ENCODE data around the gene KRT81.

Gene KRT81

GRCh38 chr12:52257074-52257551, 34.2 kb downstream of the KRT81 start:
- H3F3A ChIP-seq (ENCODE audit: control insufficient read depth, insufficient read depth), result no peaks in the 10 kb centered on the region
- no peaks in the 10 kb centered on the region for H3K36me3 ChIP-seq (ENCODE audit: control insufficient read depth, low read length)
- no peak overlapping the region for H3K27ac ChIP-seq (ENCODE audit: low read depth, low read length)
- H3K4me3 ChIP-seq (ENCODE audit: low read length), result no peak overlapping the region
- no peaks in the 10 kb centered on the region for H4K20me1 ChIP-seq (ENCODE audit: control insufficient read depth, insufficient read depth, low read depth, low read length)
- H3K27me3 ChIP-seq (ENCODE audit: control insufficient read depth, low read length), result peaks cover 10% of the 10 kb centered on the region
- TF ChIP-seq CTCF (IDR thresholded peaks at IDR 0.05; ENCODE audit: low read depth, low read length, poor library complexity, severe bottlenecking) (no peak), EZH2phosphoT487 (IDR thresholded peaks at IDR 0.05; ENCODE audit: borderline replicate concordance, low read length) (no peak)
- no peak overlapping the region for H3K4me2 ChIP-seq (ENCODE audit: low read length)
- H3K79me2 ChIP-seq (ENCODE audit: control insufficient read depth, low read length), result no peaks in the 10 kb centered on the region
- no peaks in the 10 kb centered on the region for H3K4me1 ChIP-seq (ENCODE audit: control insufficient read depth, low read length)
- H3K9me3 ChIP-seq (ENCODE audit: control insufficient read depth, insufficient read depth, low read length), result no peaks in the 10 kb centered on the region
- no peaks in the 10 kb centered on the region for H3K9me2 ChIP-seq (replicated peaks; ENCODE audit: control insufficient read depth, low read length)

DNA sequence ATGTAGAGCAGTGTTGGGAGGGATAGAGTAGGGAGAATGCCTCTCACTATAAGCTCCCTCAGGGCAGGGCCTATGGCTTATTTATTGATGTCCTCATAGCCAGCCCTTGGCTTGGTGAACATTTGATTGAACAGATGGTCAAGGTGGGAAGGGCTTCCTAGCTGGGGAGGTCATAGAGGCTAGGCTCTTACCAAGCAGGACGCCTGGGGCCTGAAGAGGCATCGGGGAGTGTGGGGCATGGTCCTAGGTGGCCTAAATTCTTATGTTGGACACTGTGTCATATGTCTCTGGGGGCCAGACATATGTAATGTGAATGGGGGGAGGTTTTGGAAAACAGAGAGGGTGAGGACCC, 34.8 kb downstream of the KRT81 start:
- no peak overlapping the region for H3K27ac ChIP-seq (ENCODE audit: low read depth, low read length)
- TF ChIP-seq CTCF (IDR thresholded peaks at IDR 0.05; ENCODE audit: low read depth, low read length, poor library complexity, severe bottlenecking) (no peak), EZH2phosphoT487 (IDR thresholded peaks at IDR 0.05; ENCODE audit: borderline replicate concordance, low read length) (no peak)
- H3K4me1 ChIP-seq (ENCODE audit: control insufficient read depth, low read length), result no peaks in the 10 kb centered on the region
- H3K9me2 ChIP-seq (replicated peaks; ENCODE audit: control insufficient read depth, low read length), result no peaks in the 10 kb centered on the region
- no peaks in the 10 kb centered on the region for H3K9me3 ChIP-seq (ENCODE audit: control insufficient read depth, insufficient read depth, low read length)
- no peak overlapping the region for H3K4me2 ChIP-seq (ENCODE audit: low read length)
- no peaks in the 10 kb centered on the region for H3F3A ChIP-seq (ENCODE audit: control insufficient read depth, insufficient read depth)
- H3K27me3 ChIP-seq (ENCODE audit: control insufficient read depth, low read length), result peaks cover 10% of the 10 kb centered on the region
- H3K4me3 ChIP-seq (ENCODE audit: low read length), result no peak overlapping the region
- H4K20me1 ChIP-seq (ENCODE audit: control insufficient read depth, insufficient read depth, low read depth, low read length), result no peaks in the 10 kb centered on the region
- no peaks in the 10 kb centered on the region for H3K36me3 ChIP-seq (ENCODE audit: control insufficient read depth, low read length)
- no peaks in the 10 kb centered on the region for H3K79me2 ChIP-seq (ENCODE audit: control insufficient read depth, low read length)

DNA sequence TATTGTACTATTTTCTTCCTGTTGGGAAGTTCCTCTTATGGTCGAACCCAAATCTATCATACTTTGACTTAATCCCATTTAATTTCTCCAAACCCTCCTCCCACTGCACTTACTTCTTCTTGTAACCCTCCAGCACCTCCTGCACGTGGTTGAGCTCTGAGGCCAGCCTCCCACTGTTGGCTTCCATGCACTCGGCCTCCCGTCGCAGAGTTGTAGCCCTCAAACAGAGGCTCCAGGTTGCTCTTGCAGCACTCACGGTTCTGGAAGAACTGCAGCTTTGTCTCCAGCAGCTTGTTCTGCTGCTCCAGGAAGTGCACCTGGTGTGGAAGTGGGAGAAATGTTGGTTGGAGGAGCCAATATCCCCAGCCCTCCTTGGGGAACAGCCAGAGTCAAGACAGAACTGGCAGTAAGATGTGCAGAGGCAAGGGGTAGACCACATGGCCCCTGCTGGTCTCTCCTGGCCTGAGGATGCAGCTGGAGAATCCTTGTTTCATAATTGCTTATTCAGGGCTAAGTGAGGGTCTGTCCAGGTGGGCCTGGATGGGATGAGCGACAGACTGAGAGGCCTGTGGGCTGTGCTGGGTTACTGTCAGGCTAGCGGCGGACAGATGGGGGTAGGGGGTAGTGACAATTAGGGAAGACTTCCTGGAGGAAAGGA, 35.3 kb downstream of the KRT81 start:
- Histone ChIP-seq H3K36me3 (ENCODE audit: control insufficient read depth, low read length) (no peaks in the 10 kb centered on the region), H4K20me1 (ENCODE audit: control insufficient read depth, insufficient read depth, low read depth, low read length) (no peaks in the 10 kb centered on the region), H3K27ac (ENCODE audit: low read depth, low read length) (no peak overlapping the region), H3K9me3 (ENCODE audit: control insufficient read depth, insufficient read depth, low read length) (no peaks in the 10 kb centered on the region), H3F3A (ENCODE audit: control insufficient read depth, insufficient read depth) (no peaks in the 10 kb centered on the region), H3K4me2 (ENCODE audit: low read length) (no peak overlapping the region), H3K27me3 (ENCODE audit: control insufficient read depth, low read length) (peaks cover 10% of the 10 kb centered on the region), H3K79me2 (ENCODE audit: control insufficient read depth, low read length) (no peaks in the 10 kb centered on the region), H3K4me3 (ENCODE audit: low read length) (no peak overlapping the region), H3K4me1 (ENCODE audit: control insufficient read depth, low read length) (no peaks in the 10 kb centered on the region), H3K9me2 (replicated peaks; ENCODE audit: control insufficient read depth, low read length) (no peaks in the 10 kb centered on the region)
- no peak for TF ChIP-seq EZH2phosphoT487 (IDR thresholded peaks at IDR 0.05; ENCODE audit: borderline replicate concordance, low read length)

DNA sequence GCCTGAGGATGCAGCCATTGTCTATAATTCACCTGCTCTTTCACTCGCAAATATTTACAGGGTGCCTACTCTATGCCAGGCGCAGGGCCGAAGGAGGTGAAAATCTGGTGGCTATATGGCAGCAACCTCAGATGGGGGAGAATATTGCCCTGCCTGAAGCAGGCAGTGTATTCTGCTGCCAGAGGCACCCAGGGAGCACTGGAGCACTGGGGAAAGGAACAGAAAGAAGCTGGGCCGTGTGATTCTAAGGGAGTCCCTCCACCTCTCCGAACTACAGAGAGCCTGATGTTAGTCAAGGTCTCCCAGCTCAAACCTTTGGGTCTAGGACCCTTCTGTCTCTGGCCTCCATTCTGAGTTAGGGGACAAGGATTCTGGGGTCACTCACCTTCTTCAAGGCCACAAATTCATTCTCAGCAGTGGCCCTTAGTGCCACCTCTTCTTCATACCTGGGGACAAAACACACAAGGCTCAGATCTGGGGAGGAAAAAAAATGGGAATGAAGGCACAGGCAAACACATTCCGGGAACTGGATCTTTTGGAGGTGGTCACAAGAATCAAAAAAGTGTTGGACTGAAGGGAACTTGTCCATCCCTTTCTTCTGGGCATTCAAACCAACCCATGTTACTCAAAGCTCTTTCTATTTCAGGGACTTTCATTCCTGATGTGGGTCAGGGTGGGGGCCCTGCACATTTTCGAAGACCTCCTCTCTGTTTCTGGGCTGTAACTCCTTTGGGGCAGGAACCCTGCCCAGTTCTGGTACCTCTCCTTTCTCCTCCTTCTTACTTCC, 36.2 kb downstream of the KRT81 start:
- Histone ChIP-seq H4K20me1 (ENCODE audit: control insufficient read depth, insufficient read depth, low read depth, low read length) (no peaks in the 10 kb centered on the region), H3K4me3 (ENCODE audit: low read length) (no peak overlapping the region), H3K79me2 (ENCODE audit: control insufficient read depth, low read length) (no peaks in the 10 kb centered on the region), H3K4me1 (ENCODE audit: control insufficient read depth, low read length) (no peaks in the 10 kb centered on the region), H3K27me3 (ENCODE audit: control insufficient read depth, low read length) (peaks cover 4% of the 10 kb centered on the region; the same call in 1 of the 2 replicates), H3K9me2 (replicated peaks; ENCODE audit: control insufficient read depth, low read length) (no peaks in the 10 kb centered on the region), H3K36me3 (ENCODE audit: control insufficient read depth, low read length) (no peaks in the 10 kb centered on the region), H3K27ac (ENCODE audit: low read depth, low read length) (no peak overlapping the region), H3K9me3 (ENCODE audit: control insufficient read depth, insufficient read depth, low read length) (no peaks in the 10 kb centered on the region), H3F3A (ENCODE audit: control insufficient read depth, insufficient read depth) (no peaks in the 10 kb centered on the region), H3K4me2 (ENCODE audit: low read length) (no peak overlapping the region)
- TF ChIP-seq EZH2phosphoT487 (IDR thresholded peaks at IDR 0.05; ENCODE audit: borderline replicate concordance, low read length), result no peak
- no peak for TF ChIP-seq CTCF (IDR thresholded peaks at IDR 0.05; ENCODE audit: low read depth, low read length, poor library complexity, severe bottlenecking)

Measured in DOHH2 (cell line).